Fibroblast of lung (primary cell): ENCODE results near the gene DCAF16.

Source experiments
- CTCF ChIP-seq, 2 donors: IDR thresholded peaks in 1 of 2; conservative IDR thresholded peaks in 1 of 2; 1 replicate in 1 of 2; 2 replicates in 1 of 2; pipeline ENCODE4 v1.5.1; 2011 to 2012; ENCODE audit warnings: low read length in 2 of 2, control low read depth in 1 of 2, inconsistent platforms in 1 of 2, low read depth in 1 of 2, mild to moderate bottlenecking in 1 of 2
- EZH2 ChIP-seq: IDR thresholded peaks from 2 replicates; pipeline ENCODE4 v1.5.1; 2012; ENCODE audit warnings: low read length, control low read depth, mild to moderate bottlenecking; ENCODE audit errors: missing control alignments

GRCh38 chr4:17811078-17811603 is 584 bp upstream of the DCAF16 start:
- no peak for TF ChIP-seq EZH2
- TF ChIP-seq CTCF (conservative IDR thresholded peaks at IDR 0.05 in 1 of 2, IDR thresholded peaks at IDR 0.05 in 1 of 2; ENCODE audit: low read depth in 1 of 2, low read length in 2 of 2), result no peak
